ELF-1 (cell line): ENCODE results near the gene FNTB.
"Not testable (repeated sequence)": the region's sequence is repeated elsewhere in the genome, so short reads cannot be mapped to it uniquely, and the experiment has no call there.

Experiments used
- DNase-seq: peaks from one replicate; pipeline ENCODE4 v3.0.0-alpha.2; 2016; ENCODE audit warnings: low read depth, low spot score

Gene FNTB

GRCh38 chr14:65015391-65015790 lies 28.7 kb downstream of the FNTB start:
- DNase-seq, result no peak

GRCh38 chr14:65016471-65016870 lies 29.8 kb downstream of the FNTB start:
- no peak for DNase-seq

GRCh38 chr14:65019944-65020566 lies 33.4 kb downstream of the FNTB start:
- peak; percentile 41 for DNase-seq

- no peak for DNase-seq
These were observed 38.3 kb downstream of the FNTB start for GRCh38 chr14:65024957-65025356.

- DNase-seq, result no peak
These were observed 39.1 kb downstream of the FNTB start for GRCh38 chr14:65025818-65026217.

GRCh38 chr14:65026526-65026925 lies 39.8 kb downstream of the FNTB start:
- no peak for DNase-seq

- no peak for DNase-seq
These were observed 40.6 kb downstream of the FNTB start for GRCh38 chr14:65027127-65027799.

GRCh38 chr14:65028937-65029336 lies 42.2 kb downstream of the FNTB start:
- no peak for DNase-seq

- DNase-seq, result not testable (repeated sequence)
These were observed 44.6 kb downstream of the FNTB start for GRCh38 chr14:65031321-65031720.

- no peak for DNase-seq
These were observed 45.6 kb downstream of the FNTB start for GRCh38 chr14:65032319-65032718.

GRCh38 chr14:65033181-65033580 lies 46.5 kb downstream of the FNTB start:
- no peak for DNase-seq

- no peak for DNase-seq
These were observed 47.3 kb downstream of the FNTB start for GRCh38 chr14:65034021-65034420.

- peak; percentile 35 for DNase-seq
These were observed 48.4 kb downstream of the FNTB start for GRCh38 chr14:65035049-65035448.

GRCh38 chr14:65038966-65039365 lies 52.3 kb downstream of the FNTB start:
- DNase-seq, result peak; percentile 26

- DNase-seq, result no peak
These were observed 54.2 kb downstream of the FNTB start for GRCh38 chr14:65040666-65041433.

GRCh38 chr14:65041434-65041915 lies 54.8 kb downstream of the FNTB start:
- DNase-seq, result no peak

GRCh38 chr14:65042296-65042695 lies 55.6 kb downstream of the FNTB start:
- no peak for DNase-seq

- DNase-seq, result no peak
These were observed 56.2 kb downstream of the FNTB start for GRCh38 chr14:65042731-65043372.

- DNase-seq, result no peak
These were observed 57.3 kb downstream of the FNTB start for GRCh38 chr14:65043893-65044595.

- no peak for DNase-seq
These were observed 57.9 kb downstream of the FNTB start for GRCh38 chr14:65044596-65044959.

- DNase-seq, result no peak
These were observed 58.3 kb downstream of the FNTB start for GRCh38 chr14:65045006-65045405.

- DNase-seq, result no peak
These were observed 59.0 kb downstream of the FNTB start for GRCh38 chr14:65045709-65046108.
